GM12878 (cell line): ENCODE results near the gene SPRED2. TPM values are rescaled to one million over a fixed set of nuclear protein-coding genes. Genes with fewer than 3 reads are reported as not detected.

Source experiments
- ATAC-seq: fragments of 200-7000 bp; cut with Tn5 transposase; 3 replicates; pipeline ENCODE4 v1.9.1; 2020; ENCODE audit warnings: mild to moderate bottlenecking, moderate library complexity
- BruUV-seq: library from RNA; stranded (reverse); fragments of 400-500 nt; replicated peaks from 2 replicates; lab custom pipeline; 2021; lab: Mats Ljungman, UMichigan
- CTCF ChIA-PET: fragments of 300-600 bp; sonication (Branson Sonifier 250); formaldehyde crosslinking; extraction: SDS; loops from one replicate; lab custom pipeline; 2021; ENCODE audit warnings: inconsistent platforms; lab: Yijun Ruan, JAX
- POLR2A ChIA-PET: fragments of 350-600 bp; formaldehyde crosslinking; extraction: SDS; loops from one replicate; lab custom pipeline; 2021; ENCODE audit warnings: inconsistent platforms; lab: Charles Lee
- RAD21 ChIA-PET: fragments of 300-600 bp; sonication (Branson Sonifier 250); formaldehyde crosslinking; loops from one replicate; lab custom pipeline; 2023; ENCODE audit warnings: antibody characterized with exemption; ENCODE audit not compliant: unreplicated experiment; lab: Charles Lee
- SMC1A ChIA-PET: fragments of 300-600 bp; sonication (Branson Sonifier 250); formaldehyde crosslinking; loops from one replicate; lab custom pipeline; 2023; ENCODE audit not compliant: unreplicated experiment, uncharacterized antibody; lab: Charles Lee
- DNase-seq: peaks from one replicate; pipeline ENCODE4 v3.0.0-alpha.2; 2011; ENCODE audit warnings: low read depth, low spot score
- FAIRE-seq: peaks from 3 replicates; lab custom pipeline; 2011; peaks lifted over from hg19 to GRCh38; lab: Jason Lieb, UNC
- H2AFZ ChIP-seq: 2 replicates; pipeline ENCODE4 v1.6.0; 2011; ENCODE audit warnings: low read depth, low read length, control low read depth; ENCODE audit not compliant: control insufficient read depth
- H3K27ac ChIP-seq: 2 replicates; pipeline ENCODE4 v1.5.1; 2011; ENCODE audit warnings: control low read depth; ENCODE audit not compliant: control insufficient read depth, insufficient read depth
- H3K27me3 ChIP-seq, 2 experiments: replicated peaks in 1 of 2; 2 replicates each; pipeline versions ENCODE4 v1.6.0 to v1.6.1; 2011; ENCODE audit warnings: low read length in 1 of 2; ENCODE audit not compliant: control insufficient read depth in 2 of 2, insufficient read depth in 2 of 2
- H3K36me3 ChIP-seq, 2 experiments: 2 replicates each; pipeline ENCODE4 v1.5.1; 2011; ENCODE audit warnings: low read length in 1 of 2; ENCODE audit not compliant: control insufficient read depth in 2 of 2, insufficient read depth in 2 of 2
- H3K4me1 ChIP-seq: 2 replicates; pipeline ENCODE4 v1.6.1; 2011; ENCODE audit warnings: mild to moderate bottlenecking, low read length, moderate library complexity, mixed read lengths; ENCODE audit not compliant: control insufficient read depth, insufficient read depth
- H3K4me2 ChIP-seq: 2 replicates; pipeline ENCODE4 v1.6.0; 2011; ENCODE audit warnings: control low read depth; ENCODE audit not compliant: control insufficient read depth, insufficient read depth
- H3K4me3 ChIP-seq: fragments of 200-600 bp; sonication (generic); 2 replicates; pipeline ENCODE4 v1.5.1; 2016
- H3K79me2 ChIP-seq: 2 replicates; pipeline ENCODE4 v1.6.0; 2011; ENCODE audit warnings: low read length; ENCODE audit not compliant: control insufficient read depth, insufficient read depth
- H3K9ac ChIP-seq: 2 replicates; pipeline ENCODE4 v1.8.0; 2011; ENCODE audit warnings: low read length, control low read depth, mixed read lengths; ENCODE audit not compliant: control insufficient read depth, insufficient read depth
- H3K9me3 ChIP-seq: replicated peaks from 3 replicates; pipeline ENCODE4 v1.5.1; 2011; ENCODE audit warnings: mild to moderate bottlenecking, low read length; ENCODE audit not compliant: control insufficient read depth, insufficient read depth
- H4K20me1 ChIP-seq: 2 replicates; pipeline ENCODE4 v1.6.0; 2011; ENCODE audit not compliant: control insufficient read depth, insufficient read depth
- IKZF2 ChIP-seq, 2 experiments: fragments of 450-650 bp; IDR thresholded peaks; 2 replicates each; pipeline ENCODE4 v1.6.1; 2017; ENCODE audit warnings: mild to moderate bottlenecking in 2 of 2, moderate library complexity in 2 of 2
- IRF5 ChIP-seq: fragments of 450-650 bp; IDR thresholded peaks from 2 replicates; pipeline ENCODE4 v1.6.1; 2017; ENCODE audit warnings: borderline replicate concordance
- KAT2A ChIP-seq: conservative IDR thresholded peaks from 2 replicates; pipeline ENCODE4 v1.6.1; 2011; ENCODE audit warnings: low read depth, low read length; ENCODE audit not compliant: control insufficient read depth
- MEF2B ChIP-seq: fragments of 450-650 bp; IDR thresholded peaks from 2 replicates; pipeline ENCODE4 v1.6.1; 2018; ENCODE audit warnings: mild to moderate bottlenecking, moderate library complexity; ENCODE audit not compliant: partially characterized antibody, poor library complexity, severe bottlenecking
- NFXL1 ChIP-seq: fragments of 450-650 bp; IDR thresholded peaks from 2 replicates; pipeline ENCODE4 v1.6.1; 2017; ENCODE audit warnings: antibody characterized with exemption, mild to moderate bottlenecking, borderline replicate concordance
- SMAD1 ChIP-seq: fragments of 450-650 bp; IDR thresholded peaks from 2 replicates; pipeline ENCODE4 v1.6.1; 2018; ENCODE audit warnings: mild to moderate bottlenecking, low read depth; ENCODE audit not compliant: partially characterized antibody
- SPI1 ChIP-seq: IDR thresholded peaks from 2 replicates; pipeline ENCODE4 v1.6.1; 2011; ENCODE audit warnings: low read depth, mild to moderate bottlenecking, low read length, moderate library complexity, borderline replicate concordance; ENCODE audit not compliant: insufficient read depth
- STAT3 ChIP-seq: IDR thresholded peaks from 2 replicates; pipeline ENCODE4 v1.6.1; 2011; ENCODE audit warnings: low read depth, low read length, improper control_type of control experiment
- TCF3 ChIP-seq: IDR thresholded peaks from 2 replicates; pipeline ENCODE4 v1.6.1; 2012; ENCODE audit warnings: low read depth, mild to moderate bottlenecking, low read length, borderline replicate concordance; ENCODE audit not compliant: insufficient read depth
- ZNF274 ChIP-seq: IDR thresholded peaks from one replicate; pipeline ENCODE4 v1.8.0; 2011; ENCODE audit not compliant: insufficient read length, insufficient read depth
- WGBS: methylation state at CpG from one replicate; pipeline ENCODE4 v1.1.6; 2016; ENCODE audit warnings: low lambda C conversion rate; ENCODE audit not compliant: insufficient replicate concordance, insufficient coverage; ENCODE audit errors: missing lambda C conversion rate; 5-methylcytosine and 5-hydroxymethylcytosine counted together
- in situ Hi-C: fragments of 300-500 bp; cut with MboI; formaldehyde crosslinking; loops from 9 replicates; pipeline ENCODE4 v1.14.3; 2018; ENCODE audit warnings: mixed read lengths
- intact Hi-C: fragments of 100-400 bp; cut with micrococcal nuclease; formaldehyde crosslinking; loops from one replicate; pipeline ENCODE4 v1.14.2; 2022; ENCODE audit not compliant: unreplicated experiment
- polyA plus RNA-seq, 11 experiments: library from polyadenylated mRNA; depleted of rRNA in 4 of 11; unstranded in 6 of 11; stranded (reverse) in 5 of 11; fragments of >200 nt; fragmentation: Nextera tagmentation in 4 of 11; fragmentation: Illumina TruSeq in 1 of 11; extraction: Ambion mirVana in 4 of 11; extraction: Trizol in 1 of 11; gene quantifications; 1 replicate in 1 of 11; 2 replicates in 10 of 11; pipeline versions ENCODE4 v1.2.1 to v1.2.3, GENCODE V29; 2011 to 2016; ENCODE audit warnings: inconsistent platforms in 2 of 11, missing spikeins in 2 of 11, low read depth in 1 of 11
- total RNA-seq, 4 experiments: library from RNA; depleted of rRNA in 3 of 4; stranded (reverse); fragments of >200 nt in 3 of 4; fragmentation: Illumina TruSeq in 1 of 4; extraction: Trizol in 1 of 4; gene quantifications; 2 replicates each; pipeline versions ENCODE4 v1.2.1 to v1.2.3, GENCODE V29; 2013 to 2021
- TF ChIP-seq, protein P1 (sequence below): IDR thresholded peaks from 2 replicates; pipeline ENCODE4 v1.6.1; 2012; ENCODE audit warnings: low read depth, low read length, improper control_type of control experiment

SPRED2 gene
- total and polyA plus RNA-seq, 10 of the 15 experiments (the other 5 are each of a cell fraction or from before 2014, with no cell fraction given), result 3.0 to 23.9 (median 9.7) TPM

GRCh38 chr2:65369980-65370379 lies 62.4 kb downstream of the SPRED2 start:
- POLR2A ChIA-PET, result interaction anchor here (0.5 to 1.2 kb wide), 5 partner anchors 16 to 141 kb away, joined by 3 to 5 read pairs (median 4); no protein-coding TSS in a partner anchor
- no peaks in the 10 kb centered on the region for H3K36me3 ChIP-seq
- RAD21 ChIA-PET, result interaction anchor here (0.9 to 1.7 kb wide), 10 partner anchors 11 to 71 kb away, joined by 3 to 8 read pairs (median 4); no protein-coding TSS in a partner anchor
- CTCF ChIA-PET, result interaction anchor here (0.7 to 6.2 kb wide), 5 partner anchors 11 to 48 kb away, joined by 3 to 31 read pairs (median 4); no protein-coding TSS in a partner anchor
- H3K27me3 ChIP-seq, result no peaks in the 10 kb centered on the region
- intact Hi-C loops (no loop called here), in situ Hi-C loops (no loop called here)
- WGBS, result 22% methylated on average over 4 of the region's 4 CpGs
- SMC1A ChIA-PET, result interaction anchor here (1.0 to 10.7 kb wide), 17 partner anchors 10 to 305 kb away, joined by 3 to 142 read pairs (median 4); no protein-coding TSS in a partner anchor
- no peak overlapping the region for H2AFZ ChIP-seq
- BruUV-seq, result no TSS peak
- DNase-seq, result no peak
- H3K27ac ChIP-seq, result no peak overlapping the region
- H3K4me2 ChIP-seq, result peak overlapping the region; percentile 61
- TF ChIP-seq KAT2A (no peak), TCF3 (no peak), IRF5 (no peak), NFXL1 (no peak), STAT3 (no peak), MEF2B (no peak), IKZF2 (IDR thresholded peaks at IDR 0.05) (no peak), SPI1 (no peak), SMAD1 (no peak), ZNF274 (no peak)
- TF ChIP-seq, protein P1, sequence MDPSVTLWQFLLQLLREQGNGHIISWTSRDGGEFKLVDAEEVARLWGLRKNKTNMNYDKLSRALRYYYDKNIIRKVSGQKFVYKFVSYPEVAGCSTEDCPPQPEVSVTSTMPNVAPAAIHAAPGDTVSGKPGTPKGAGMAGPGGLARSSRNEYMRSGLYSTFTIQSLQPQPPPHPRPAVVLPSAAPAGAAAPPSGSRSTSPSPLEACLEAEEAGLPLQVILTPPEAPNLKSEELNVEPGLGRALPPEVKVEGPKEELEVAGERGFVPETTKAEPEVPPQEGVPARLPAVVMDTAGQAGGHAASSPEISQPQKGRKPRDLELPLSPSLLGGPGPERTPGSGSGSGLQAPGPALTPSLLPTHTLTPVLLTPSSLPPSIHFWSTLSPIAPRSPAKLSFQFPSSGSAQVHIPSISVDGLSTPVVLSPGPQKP, result no peak
- no peak overlapping the region for H3K9ac ChIP-seq
- ATAC-seq, result no peak
- H3K4me1 ChIP-seq, result peaks cover 45% of the 10 kb centered on the region
- H3K9me3 ChIP-seq, result no peaks in the 10 kb centered on the region
- FAIRE-seq, result no peak
- H3K4me3 ChIP-seq, result no peak overlapping the region
- no peaks in the 10 kb centered on the region; the same call in 1 of the 2 replicates for H3K79me2 ChIP-seq
- H4K20me1 ChIP-seq, result no peaks in the 10 kb centered on the region
